ENCODE results near the gene SMYD3. TPM values are rescaled to one million over a fixed set of nuclear protein-coding genes. Genes with fewer than 3 reads are reported as not detected.

SMYD3 gene
- total RNA-seq, 1 donor from 2014 or later = 35.4 TPM

- H3K4me3 Mint-ChIP-seq (ENCODE audit: unreplicated experiment) = no peak overlapping the region
- H3K4me1 Mint-ChIP-seq (ENCODE audit: low read depth, unreplicated experiment) = no peaks in the 10 kb centered on the region
- H3K27ac Mint-ChIP-seq (ENCODE audit: unreplicated experiment) = no peak overlapping the region
- TF ChIP-seq, protein P1, sequence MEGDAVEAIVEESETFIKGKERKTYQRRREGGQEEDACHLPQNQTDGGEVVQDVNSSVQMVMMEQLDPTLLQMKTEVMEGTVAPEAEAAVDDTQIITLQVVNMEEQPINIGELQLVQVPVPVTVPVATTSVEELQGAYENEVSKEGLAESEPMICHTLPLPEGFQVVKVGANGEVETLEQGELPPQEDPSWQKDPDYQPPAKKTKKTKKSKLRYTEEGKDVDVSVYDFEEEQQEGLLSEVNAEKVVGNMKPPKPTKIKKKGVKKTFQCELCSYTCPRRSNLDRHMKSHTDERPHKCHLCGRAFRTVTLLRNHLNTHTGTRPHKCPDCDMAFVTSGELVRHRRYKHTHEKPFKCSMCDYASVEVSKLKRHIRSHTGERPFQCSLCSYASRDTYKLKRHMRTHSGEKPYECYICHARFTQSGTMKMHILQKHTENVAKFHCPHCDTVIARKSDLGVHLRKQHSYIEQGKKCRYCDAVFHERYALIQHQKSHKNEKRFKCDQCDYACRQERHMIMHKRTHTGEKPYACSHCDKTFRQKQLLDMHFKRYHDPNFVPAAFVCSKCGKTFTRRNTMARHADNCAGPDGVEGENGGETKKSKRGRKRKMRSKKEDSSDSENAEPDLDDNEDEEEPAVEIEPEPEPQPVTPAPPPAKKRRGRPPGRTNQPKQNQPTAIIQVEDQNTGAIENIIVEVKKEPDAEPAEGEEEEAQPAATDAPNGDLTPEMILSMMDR (IDR thresholded peaks at IDR 0.05; ENCODE audit: partially characterized antibody, unreplicated experiment) = no peak
- H3K9me3 Mint-ChIP-seq (ENCODE audit: unreplicated experiment) = no peaks in the 10 kb centered on the region
- H3K36me3 Mint-ChIP-seq (ENCODE audit: unreplicated experiment) = no peaks in the 10 kb centered on the region
- no peak for DNase-seq
- H3K27me3 Mint-ChIP-seq (ENCODE audit: unreplicated experiment) = no peaks in the 10 kb centered on the region
Measured at GRCh38 chr1:246096356-246096755, 410.7 kb downstream of the SMYD3 start.

DNA sequence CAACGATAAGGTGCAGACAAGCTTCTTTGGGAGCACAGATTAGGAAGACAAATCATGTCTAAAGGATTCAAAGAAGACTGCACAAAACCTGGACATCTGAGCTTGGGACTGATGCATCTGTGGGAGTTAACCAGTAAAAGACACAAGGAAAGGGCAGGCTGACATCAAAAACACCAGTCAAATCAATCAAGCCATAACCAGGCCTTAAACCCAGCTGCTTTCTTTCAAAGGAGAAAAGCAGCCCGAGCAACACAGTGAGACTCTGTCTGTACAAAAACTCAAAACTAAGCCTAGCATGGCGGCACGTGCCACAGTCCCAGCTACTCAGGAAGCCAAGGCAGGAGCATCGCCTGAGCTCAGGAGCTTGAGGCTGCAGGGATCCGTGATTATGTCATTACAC lies 411.6 kb downstream of the SMYD3 start:
- TF ChIP-seq, protein P1 (IDR thresholded peaks at IDR 0.05; ENCODE audit: partially characterized antibody, unreplicated experiment) = no peak
- DNase-seq = no peak
- H3K27ac Mint-ChIP-seq (ENCODE audit: unreplicated experiment) = no peak overlapping the region
- H3K4me1 Mint-ChIP-seq (ENCODE audit: low read depth, unreplicated experiment) = no peaks in the 10 kb centered on the region
- H3K27me3 Mint-ChIP-seq (ENCODE audit: unreplicated experiment) = no peaks in the 10 kb centered on the region
- no peaks in the 10 kb centered on the region for H3K9me3 Mint-ChIP-seq (ENCODE audit: unreplicated experiment)
- H3K4me3 Mint-ChIP-seq (ENCODE audit: unreplicated experiment) = no peak overlapping the region
- H3K36me3 Mint-ChIP-seq (ENCODE audit: unreplicated experiment) = no peaks in the 10 kb centered on the region

- Mint-ChIP-seq H3K9me3 (ENCODE audit: unreplicated experiment) (no peaks in the 10 kb centered on the region), H3K27me3 (ENCODE audit: unreplicated experiment) (no peaks in the 10 kb centered on the region), H3K4me3 (ENCODE audit: unreplicated experiment) (no peak overlapping the region), H3K36me3 (ENCODE audit: unreplicated experiment) (no peaks in the 10 kb centered on the region), H3K27ac (ENCODE audit: unreplicated experiment) (no peak overlapping the region), H3K4me1 (ENCODE audit: low read depth, unreplicated experiment) (no peaks in the 10 kb centered on the region)
- DNase-seq = no peak
- TF ChIP-seq, protein P1 (IDR thresholded peaks at IDR 0.05; ENCODE audit: partially characterized antibody, unreplicated experiment) = no peak
Measured at GRCh38 chr1:246093230-246093629, 413.8 kb downstream of the SMYD3 start.

GRCh38 chr1:246092136-246092535 lies 414.9 kb downstream of the SMYD3 start:
- Mint-ChIP-seq H3K27ac (ENCODE audit: unreplicated experiment) (no peak overlapping the region), H3K9me3 (ENCODE audit: unreplicated experiment) (no peaks in the 10 kb centered on the region), H3K4me1 (ENCODE audit: low read depth, unreplicated experiment) (no peaks in the 10 kb centered on the region), H3K27me3 (ENCODE audit: unreplicated experiment) (no peaks in the 10 kb centered on the region), H3K4me3 (ENCODE audit: unreplicated experiment) (no peak overlapping the region), H3K36me3 (ENCODE audit: unreplicated experiment) (no peaks in the 10 kb centered on the region)
- TF ChIP-seq, protein P1 (IDR thresholded peaks at IDR 0.05; ENCODE audit: partially characterized antibody, unreplicated experiment) = no peak
- no peak for DNase-seq

DNA sequence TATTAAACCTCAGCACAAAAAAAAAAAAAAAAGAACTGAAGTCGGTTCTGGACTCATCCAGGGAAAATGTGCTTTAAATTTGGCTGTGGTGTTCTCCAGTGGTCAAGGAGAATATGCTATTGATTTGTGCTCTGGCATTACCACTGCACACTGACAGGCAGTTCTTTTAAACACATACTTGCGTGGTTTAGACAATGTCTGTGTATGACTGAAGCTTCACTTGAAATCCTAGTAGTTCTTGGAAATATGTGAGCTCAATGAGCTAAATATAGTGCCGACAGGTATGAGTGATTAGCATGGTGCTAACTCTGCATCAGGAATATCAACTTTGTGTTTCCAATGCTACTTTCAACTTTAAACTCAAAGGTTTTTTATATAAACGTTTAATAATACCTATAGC lies 415.6 kb downstream of the SMYD3 start:
- H3K4me1 Mint-ChIP-seq (ENCODE audit: low read depth, unreplicated experiment) = no peaks in the 10 kb centered on the region
- no peaks in the 10 kb centered on the region for H3K27me3 Mint-ChIP-seq (ENCODE audit: unreplicated experiment)
- H3K27ac Mint-ChIP-seq (ENCODE audit: unreplicated experiment) = no peak overlapping the region
- TF ChIP-seq, protein P1 (IDR thresholded peaks at IDR 0.05; ENCODE audit: partially characterized antibody, unreplicated experiment) = no peak
- peaks cover 2% of the 10 kb centered on the region for H3K9me3 Mint-ChIP-seq (ENCODE audit: unreplicated experiment)
- H3K36me3 Mint-ChIP-seq (ENCODE audit: unreplicated experiment) = no peaks in the 10 kb centered on the region
- no peak overlapping the region for H3K4me3 Mint-ChIP-seq (ENCODE audit: unreplicated experiment)
- no peak for DNase-seq
